Activated CD4-positive, alpha-beta T cell treated with anti-CD3 and anti-CD28 coated beads, Interleukin-2, amount 50 U/mL, for 4 hours (primary cell): ENCODE results near the gene OGG1.

Experiments
- DNase-seq, 2 experiments: peaks; one replicate each; pipeline ENCODE4 v3.0.0-alpha.2; 2020

The OGG1 gene

DNA sequence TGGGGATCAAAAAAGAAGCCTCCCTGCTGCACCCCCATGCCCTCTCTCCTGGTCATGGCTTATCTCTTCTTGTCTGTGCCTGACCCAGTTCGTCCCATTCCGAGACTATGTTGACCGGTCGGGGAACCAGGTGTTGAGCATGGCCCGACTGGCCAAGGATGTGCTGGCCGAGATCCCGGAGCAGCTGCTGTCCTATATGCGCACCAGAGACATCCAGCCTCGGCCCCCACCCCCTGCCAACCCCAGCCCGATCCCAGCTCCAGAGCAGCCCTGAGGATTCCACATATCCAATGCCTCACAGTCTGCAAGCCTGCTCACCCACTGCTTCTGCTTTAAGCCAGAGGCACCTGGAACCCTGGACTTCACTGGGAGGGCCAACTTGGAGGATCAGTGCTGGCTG, 20.3 kb upstream of the OGG1 start:
- no peak for DNase-seq

DNA sequence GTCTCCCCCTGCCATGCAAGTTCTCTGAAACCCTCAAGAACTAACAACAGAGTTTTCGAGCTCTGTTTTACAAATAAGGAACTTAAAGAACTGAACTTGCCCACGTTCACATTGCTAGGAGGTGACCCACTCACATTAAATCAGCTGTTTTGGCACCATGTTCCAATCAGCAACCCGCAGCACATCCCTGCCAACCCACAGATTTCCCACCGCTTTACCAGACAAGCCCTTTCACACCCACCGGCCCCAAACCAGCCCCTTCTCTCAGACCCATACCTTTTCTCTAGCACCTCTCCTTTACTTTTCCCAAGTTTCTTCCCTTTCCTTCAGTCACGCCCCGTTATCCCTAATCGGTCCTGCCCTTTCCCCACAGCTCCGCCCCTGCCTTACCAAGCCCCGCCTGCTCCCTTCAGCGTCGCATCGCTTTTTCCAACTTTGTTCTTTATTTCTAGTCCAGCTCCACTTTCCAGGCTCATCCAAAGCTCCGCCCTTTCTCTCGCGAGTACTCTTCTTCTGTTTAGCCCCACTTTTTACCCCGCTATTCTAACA, 19.0 kb upstream of the OGG1 start:
- DNase-seq = no peak

- DNase-seq = peak; percentile 100
Observed at GRCh38 chr3:9731206-9732079, 18.3 kb upstream of the OGG1 start, which contains the start of gene BRPF1. Gene BRPF1, plus strand, starts transcription at chr3:9731735. Its CDS starts 2,406 bp downstream, at chr3:9734141.

GRCh38 chr3:9732080-9732739, 17.5 kb upstream of the OGG1 start:
- DNase-seq = no peak

- DNase-seq = no peak
Observed at GRCh38 chr3:9732740-9733115, 17.0 kb upstream of the OGG1 start.

GRCh38 chr3:9736831-9737230, 12.9 kb upstream of the OGG1 start:
- no peak for DNase-seq

DNA sequence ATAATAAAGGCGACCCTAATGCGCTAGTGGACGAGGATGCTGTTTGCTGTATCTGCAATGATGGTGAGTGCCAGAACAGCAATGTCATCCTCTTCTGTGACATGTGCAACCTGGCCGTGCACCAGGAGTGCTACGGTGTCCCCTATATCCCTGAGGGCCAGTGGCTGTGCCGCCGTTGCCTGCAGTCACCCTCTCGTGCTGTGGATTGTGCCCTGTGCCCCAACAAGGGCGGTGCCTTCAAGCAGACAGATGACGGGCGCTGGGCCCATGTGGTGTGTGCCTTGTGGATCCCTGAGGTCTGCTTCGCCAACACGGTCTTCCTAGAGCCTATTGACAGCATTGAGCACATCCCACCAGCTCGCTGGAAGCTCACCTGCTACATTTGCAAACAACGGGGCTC, 10.6 kb upstream of the OGG1 start:
- DNase-seq = no peak

DNA sequence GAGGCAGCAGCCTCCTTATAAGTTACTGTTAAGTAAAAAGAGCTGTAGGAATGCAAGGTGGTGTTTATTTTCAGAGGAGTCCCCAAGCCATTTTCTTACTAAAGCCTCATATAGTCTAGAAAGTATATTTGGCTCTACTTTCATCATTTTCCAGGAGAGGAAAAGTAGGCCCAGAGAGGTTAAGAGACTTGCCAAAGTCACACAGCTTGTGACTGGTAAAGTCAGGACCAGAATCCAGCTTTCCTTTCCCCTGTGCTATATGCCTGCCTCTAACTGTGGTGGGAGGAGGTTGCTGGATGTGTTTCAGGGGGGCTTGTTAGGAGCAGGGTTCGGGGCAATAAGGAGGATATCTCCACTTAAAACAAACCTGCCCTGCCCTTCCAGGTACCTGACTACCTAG, 7.2 kb upstream of the OGG1 start:
- DNase-seq = no peak

DNA sequence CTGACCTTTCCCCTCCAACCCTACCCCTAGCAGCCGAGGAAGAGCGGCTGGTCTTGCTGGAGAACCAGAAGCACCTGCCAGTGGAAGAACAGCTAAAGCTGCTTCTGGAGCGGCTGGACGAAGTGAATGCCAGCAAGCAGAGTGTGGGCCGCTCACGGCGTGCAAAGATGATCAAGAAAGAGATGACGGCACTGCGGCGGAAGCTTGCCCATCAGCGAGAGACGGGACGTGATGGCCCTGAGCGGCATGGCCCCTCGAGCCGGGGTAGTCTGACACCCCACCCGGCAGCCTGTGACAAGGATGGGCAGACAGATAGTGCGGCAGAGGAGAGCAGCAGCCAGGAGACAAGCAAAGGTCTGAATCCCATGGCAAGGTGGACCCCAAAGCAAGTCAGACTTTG, 6.2 kb upstream of the OGG1 start:
- no peak for DNase-seq

DNA sequence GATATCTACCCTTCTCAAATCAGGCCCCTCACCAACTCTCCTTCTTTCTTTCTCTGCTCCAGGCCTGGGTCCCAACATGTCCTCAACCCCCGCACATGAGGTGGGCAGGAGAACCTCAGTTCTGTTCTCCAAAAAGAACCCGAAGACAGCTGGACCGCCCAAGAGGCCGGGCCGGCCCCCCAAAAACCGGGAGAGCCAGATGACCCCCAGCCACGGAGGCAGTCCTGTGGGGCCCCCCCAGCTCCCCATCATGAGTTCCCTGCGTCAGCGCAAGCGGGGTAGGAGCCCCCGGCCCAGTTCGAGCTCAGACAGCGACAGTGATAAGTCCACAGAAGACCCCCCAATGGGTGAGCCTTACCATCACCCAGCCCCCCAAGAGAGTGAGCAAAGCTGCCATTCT, 5.6 kb upstream of the OGG1 start:
- no peak for DNase-seq

DNA sequence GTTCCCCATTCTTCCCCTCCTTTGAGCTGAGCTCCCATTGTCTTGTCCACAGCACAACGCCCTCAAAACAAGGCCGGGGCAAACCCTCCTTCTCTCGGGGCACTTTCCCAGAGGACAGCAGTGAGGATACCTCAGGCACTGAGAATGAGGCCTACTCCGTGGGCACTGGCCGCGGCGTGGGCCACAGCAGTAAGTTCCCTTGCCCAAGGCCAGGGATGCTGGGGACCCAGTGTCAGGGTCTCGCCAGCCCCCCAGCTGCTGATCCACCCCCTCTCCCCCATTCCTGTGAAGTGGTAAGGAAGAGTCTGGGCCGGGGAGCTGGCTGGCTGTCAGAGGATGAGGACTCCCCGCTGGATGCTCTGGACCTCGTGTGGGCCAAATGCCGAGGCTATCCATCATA, 4.2 kb upstream of the OGG1 start:
- no peak for DNase-seq

GRCh38 chr3:9746330-9746729, 3.4 kb upstream of the OGG1 start:
- DNase-seq = no peak

GRCh38 chr3:9747267-9747666, 2.5 kb upstream of the OGG1 start:
- no peak for DNase-seq

GRCh38 chr3:9748031-9748430, 1.7 kb upstream of the OGG1 start:
- DNase-seq = no peak

DNA sequence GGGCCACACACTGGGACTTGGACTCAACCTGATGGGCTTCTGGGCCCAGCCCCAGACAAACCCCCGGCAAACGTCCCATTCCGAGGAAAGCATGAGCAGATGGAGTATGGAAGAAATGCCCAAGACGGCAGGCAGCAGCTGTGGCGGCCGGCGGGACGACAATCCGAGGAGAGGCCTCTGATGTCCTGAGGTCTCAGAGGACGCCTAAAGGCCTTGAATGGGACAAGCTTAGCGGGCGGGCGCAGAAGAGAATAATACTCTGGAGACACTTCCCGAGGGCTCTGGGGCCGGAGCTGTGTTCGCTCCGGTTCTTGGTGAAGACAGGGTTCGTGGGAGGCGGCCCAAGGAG, 482 bp upstream of the OGG1 start:
- no peak for DNase-seq

DNA sequence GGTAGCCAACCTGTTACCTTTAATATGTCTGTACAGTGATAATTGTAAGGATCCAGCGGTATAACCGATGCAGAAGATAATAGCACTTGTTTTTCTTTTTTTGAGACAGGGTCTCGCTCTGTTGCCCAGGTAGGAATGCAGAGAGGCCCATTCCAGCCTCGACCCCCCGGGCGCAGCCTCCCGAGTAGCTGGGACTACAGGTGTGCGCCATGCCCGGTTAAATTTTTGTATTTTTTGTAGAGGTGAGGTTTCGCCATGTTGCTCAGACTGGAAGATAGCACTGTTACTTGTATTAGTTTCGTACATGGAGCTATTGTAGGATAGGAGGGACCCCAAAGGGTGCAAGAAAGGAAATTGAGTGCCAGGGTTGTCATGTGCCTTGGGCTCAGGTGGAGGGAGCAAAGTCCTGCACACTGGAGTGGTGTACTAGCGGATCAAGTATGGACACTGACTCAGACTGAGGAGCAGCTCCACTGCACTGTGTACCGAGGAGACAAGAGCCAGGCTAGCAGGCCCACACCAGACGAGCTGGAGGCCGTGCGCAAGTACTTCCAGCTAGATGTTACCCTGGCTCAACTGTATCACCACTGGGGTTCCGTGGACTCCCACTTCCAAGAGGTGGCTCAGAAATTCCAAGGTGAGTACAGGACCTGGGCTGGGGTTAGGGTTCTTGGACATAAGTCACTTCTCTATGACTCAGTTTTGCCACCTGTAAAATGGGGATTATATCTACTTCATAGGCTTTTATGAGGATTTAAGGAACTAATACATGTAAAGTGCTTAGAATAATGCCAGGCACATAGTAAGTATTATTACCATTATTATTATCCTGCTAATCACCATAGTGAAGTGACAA, 1.0 kb downstream of the OGG1 start:
- no peak for DNase-seq

- no peak for DNase-seq
Observed at GRCh38 chr3:9754678-9755077, 4.9 kb downstream of the OGG1 start.

DNA sequence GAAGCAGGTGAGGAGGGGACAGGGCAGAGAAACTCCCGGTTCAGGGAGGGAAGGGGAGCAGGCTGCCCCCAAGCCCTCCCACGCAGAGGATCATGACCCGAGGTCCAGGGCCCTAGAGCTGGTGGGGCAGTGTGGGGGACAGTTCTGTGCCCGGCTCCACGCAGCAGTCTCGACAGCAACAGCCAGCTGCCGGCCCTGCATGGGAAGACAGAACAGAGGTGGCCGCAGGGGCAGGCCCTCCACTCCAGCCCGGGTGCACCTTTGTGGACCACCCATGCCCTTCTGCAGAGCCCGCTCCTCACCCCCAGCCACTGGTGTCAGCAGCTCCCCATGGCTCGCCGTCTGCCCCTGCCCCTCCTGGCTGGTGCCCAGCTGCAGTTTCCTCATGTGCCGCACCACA, 7.7 kb downstream of the OGG1 start:
- no peak for DNase-seq

DNA sequence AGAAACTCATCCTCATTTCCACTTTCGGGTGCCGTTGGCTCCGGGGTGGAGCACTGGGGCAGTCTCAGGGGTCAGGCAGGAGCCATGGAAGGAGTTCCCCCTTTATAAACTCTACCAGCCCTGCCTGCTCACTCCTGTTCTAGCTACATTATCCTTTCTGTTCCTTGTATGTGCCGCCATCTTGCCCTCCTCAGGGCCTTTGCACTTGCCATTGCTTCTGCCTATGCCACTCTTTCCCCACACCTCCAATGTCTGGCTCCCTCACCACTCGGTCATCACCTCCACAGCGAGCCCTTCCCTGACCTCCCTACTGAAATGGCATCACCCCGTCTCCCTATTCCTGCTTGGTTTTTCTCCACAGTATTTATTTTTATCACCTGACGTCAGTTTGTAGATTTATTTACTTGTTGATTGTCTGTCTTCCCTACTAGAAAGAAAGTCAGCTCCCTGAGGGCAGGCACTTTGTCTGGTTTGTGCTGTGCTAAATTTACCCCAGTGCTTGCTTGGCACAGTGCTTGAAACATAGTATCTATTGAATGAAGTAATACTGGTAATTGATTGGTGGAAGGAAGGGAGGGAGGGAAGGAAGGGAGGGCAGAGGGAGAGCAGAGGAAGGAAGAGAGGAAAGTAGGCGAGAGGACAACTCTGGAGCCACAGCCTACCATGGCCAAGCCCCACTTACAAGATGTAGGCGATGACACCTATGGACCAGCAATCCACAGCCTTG, 11.2 kb downstream of the OGG1 start:
- DNase-seq = no peak

- DNase-seq = no peak
Observed at GRCh38 chr3:9761919-9762318, 12.2 kb downstream of the OGG1 start.

DNA sequence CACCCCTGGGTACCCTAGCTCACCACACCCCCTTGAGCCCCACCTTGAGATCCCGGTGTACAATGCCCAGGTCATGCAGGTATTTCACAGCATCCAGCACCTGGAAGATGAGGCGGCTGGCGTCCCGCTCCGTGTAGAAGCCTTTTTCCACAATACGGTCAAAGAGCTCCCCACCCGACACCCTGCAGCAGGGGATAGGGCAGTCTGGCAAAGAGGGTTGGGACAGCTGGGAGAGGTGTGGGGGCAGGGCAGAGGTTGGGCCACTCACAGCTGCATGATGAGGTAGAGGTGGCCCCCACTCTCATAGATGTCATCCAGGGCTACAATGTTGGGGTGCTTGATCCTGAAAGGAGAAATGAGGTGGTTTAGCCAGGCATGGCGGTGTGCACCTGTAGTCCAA, 13.1 kb downstream of the OGG1 start:
- no peak for DNase-seq

GRCh38 chr3:9765865-9766264, 16.1 kb downstream of the OGG1 start:
- no peak for DNase-seq

DNA sequence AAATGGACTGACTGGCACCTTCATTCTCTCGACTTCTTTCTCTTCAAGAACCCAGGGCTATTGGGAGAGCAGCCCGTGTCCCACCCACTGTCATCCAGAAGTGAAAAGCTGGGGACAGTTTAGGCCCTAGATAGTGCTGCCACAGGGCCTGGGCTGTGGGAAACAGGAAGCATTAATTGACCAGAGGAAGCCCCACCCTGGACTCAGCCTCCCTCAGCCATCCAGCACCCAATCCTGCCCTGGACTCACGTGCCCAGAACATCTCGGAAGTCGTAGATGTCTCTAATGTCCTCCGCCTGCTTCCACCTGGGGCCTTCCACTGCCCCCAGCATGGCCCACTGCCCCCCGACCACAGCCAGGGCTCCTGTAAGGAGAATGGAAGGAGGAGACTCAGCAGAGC, 17.7 kb downstream of the OGG1 start:
- DNase-seq = no peak
